ENCODE results near the gene PSEN1.

- TF ChIP-seq EHMT2 (IDR thresholded peaks at IDR 0.05; ENCODE audit: low read depth) (no peak), ZFP36 (IDR thresholded peaks at IDR 0.05; ENCODE audit: borderline replicate concordance, partially characterized antibody) (peak; percentile 42), CTCF (IDR thresholded peaks at IDR 0.05) (no peak), JUN (IDR thresholded peaks at IDR 0.05) (no peak), CHD2 (IDR thresholded peaks at IDR 0.05; ENCODE audit: low read length, partially characterized antibody) (no peak), POLR2A (IDR thresholded peaks at IDR 0.05; ENCODE audit: low read length) (no peak), FOSB (CRISPR knock-in tag; IDR thresholded peaks at IDR 0.05) (no peak), USF2 (IDR thresholded peaks at IDR 0.05) (no peak), EP300 (IDR thresholded peaks at IDR 0.05) (no peak)
Measured at GRCh38 chr14:73234029-73234428, 97.7 kb downstream of the PSEN1 start.
